Stimulated activated CD4-positive, alpha-beta T cell treated with anti-CD3 and anti-CD28 coated beads, Interleukin-1b, Interleukin-23, amount 100 ng/mL, for 24 hours (primary cell): ENCODE data around the gene POLR3C.
A peak's percentile ranks its signal among the peaks of the same experiment; 100 is the strongest.
"Not testable (repeated sequence)": the region's sequence is repeated elsewhere in the genome, so short reads cannot be mapped to it uniquely, and the experiment has no call there.

Experiments used
- DNase-seq, 4 experiments: peaks; one replicate each; pipeline ENCODE4 v3.0.0-alpha.2; 2020; ENCODE audit warnings: low read depth in 4 of 4, low spot score in 1 of 4

POLR3C gene

DNA sequence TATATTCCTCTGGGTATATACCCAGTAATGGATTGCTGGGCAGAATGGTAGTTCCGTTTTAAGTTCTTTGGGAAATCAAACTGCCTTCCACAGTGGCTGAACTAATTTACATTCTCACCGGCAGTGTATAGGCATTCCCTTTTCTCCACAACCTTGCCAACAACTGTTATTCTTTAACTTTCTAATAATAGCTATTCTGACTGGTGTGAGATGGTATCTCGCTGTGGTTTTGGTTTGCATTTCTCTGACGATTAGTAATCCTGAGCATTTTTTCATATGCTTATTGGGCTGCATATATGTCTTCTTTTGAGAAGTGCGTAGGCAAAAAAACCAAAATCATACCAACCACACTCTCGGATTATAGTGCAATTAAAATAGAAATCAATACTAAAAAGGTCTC lies 5.9 kb upstream of the POLR3C start:
- not testable (repeated sequence) for DNase-seq

DNA sequence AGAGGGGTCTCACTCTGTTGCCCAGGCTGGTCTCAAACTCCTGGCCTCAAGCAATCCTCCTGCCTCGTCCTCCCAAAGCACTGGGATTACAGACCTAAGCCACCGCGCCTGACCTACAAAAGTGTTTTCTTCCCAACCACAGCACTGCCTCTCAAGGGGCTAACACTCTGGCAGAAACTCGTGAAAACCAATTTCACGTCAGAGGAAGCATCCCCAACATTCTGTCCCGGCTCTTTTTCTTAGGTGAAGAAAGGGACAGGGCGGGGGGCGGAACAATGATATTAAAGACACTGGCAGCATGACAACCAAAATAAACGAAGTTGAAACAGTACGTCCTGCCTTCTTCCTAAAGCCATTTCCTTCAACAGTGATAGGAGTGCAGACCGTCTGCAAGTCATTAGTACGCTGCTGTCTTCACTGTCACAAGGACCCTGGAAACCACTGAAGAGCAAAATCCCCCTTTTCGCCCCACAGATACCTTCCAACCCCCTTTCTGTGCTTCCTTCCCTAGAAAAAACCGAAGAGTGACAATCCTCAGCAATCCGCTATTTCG lies 1.1 kb upstream of the POLR3C start:
- not testable (repeated sequence) for DNase-seq

DNA sequence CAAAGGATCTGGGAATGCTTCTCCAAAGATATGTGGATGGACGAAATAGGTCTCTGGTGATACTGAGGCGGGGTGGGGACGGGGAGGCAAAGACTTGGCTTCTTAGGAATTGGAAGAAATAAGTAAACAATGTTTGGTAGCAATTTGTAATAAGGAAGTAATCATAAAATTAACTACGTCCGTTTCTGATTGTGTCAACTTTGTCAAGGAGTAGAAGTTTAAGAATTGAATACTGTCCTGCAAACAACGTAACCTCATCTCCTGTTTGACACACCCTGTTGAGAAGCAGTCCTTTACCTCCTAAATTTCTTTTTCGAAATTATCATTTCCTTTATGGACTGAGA lies 471 bp downstream of the POLR3C start:
- DNase-seq, result no peak

DNA sequence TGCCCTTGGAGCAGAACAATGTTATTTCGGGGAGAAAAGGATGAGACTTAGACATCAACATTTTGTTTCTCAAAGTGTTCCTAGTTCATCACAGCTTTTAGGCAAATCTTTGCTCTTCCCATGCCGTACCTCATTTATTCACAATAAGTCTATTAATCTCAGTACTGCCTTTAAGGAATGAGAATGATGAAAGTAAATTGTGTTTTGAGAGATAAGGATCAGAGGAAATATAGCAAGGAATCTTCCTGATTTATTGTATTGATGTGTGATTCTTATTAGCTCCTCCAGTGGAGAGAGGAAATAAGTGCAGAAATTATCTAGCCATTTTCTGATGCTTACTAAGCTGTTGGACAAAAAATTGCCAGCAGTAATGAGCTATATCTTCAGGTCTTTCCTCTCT lies 2.0 kb downstream of the POLR3C start:
- DNase-seq, result no peak

- no peak for DNase-seq
Measured at GRCh38 chr1:145827966-145828365, 4.0 kb downstream of the POLR3C start.

- DNase-seq, result no peak
Measured at GRCh38 chr1:145828367-145829026, 4.5 kb downstream of the POLR3C start.

DNA sequence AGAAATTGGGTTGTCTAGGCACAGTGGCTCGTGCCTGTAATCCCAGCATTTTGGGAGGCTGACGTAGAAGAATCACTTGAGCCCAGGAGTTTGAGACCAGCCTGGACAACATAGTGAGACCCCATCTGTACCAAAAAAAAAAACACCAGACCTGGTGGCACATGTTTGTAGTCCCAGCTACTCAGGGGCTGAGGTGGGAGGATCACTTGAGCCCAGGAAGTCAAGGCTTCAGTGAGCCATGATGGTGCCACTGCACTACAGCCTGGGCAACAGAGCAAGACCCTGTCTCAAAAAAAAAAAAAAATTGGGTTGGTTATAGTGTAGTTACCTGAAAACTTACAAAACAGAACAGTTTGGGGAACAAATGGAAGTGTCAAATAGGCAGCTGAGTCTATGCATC lies 6.8 kb downstream of the POLR3C start:
- not testable (repeated sequence) for DNase-seq

- DNase-seq, result no peak
Measured at GRCh38 chr1:145837656-145838055, 13.7 kb downstream of the POLR3C start.

- DNase-seq, result no peak
Measured at GRCh38 chr1:145843031-145843430, 19.0 kb downstream of the POLR3C start.

GRCh38 chr1:145845144-145845513 lies 21.1 kb downstream of the POLR3C start:
- DNase-seq, result no peak

DNA sequence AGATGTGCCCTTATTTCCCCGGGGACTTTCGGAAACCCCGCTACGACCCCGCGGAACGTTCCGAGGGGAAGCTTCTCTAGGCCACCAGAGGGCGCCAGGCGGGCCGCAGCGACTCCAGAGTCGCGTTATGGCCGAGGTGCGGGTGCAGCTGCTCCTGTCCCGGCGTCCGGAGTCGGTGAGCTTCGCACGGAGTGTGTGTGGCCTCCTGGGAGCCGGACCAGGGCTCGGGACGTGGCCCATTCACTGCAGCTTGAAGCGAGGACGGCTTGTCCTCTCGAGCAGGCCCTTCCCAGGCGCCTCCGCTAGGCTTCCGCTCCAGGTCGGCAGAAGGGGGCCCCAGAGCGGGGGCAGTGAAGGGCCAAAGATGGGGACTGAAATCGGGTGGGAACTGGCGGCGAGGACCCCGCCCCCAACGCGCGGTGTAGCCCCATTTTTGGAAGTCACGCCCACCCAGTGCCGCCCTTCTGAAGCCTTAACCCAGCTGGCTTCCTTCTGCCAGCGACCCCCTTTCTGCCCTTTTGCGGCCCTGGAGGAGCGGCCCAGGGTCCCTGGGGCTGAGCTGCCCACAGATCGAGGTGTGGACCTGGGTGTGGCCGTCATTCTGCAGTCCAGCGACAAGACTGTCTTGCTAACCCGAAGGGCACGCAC lies 21.6 kb downstream of the POLR3C start, which contains the start of gene NUDT17:
Gene NUDT17, plus strand, starts transcription at position 117 of the 648 bp plus-strand sequence. Its CDS starts 11 bp downstream, at position 128.
- DNase-seq, result peak; percentile 60 to 73 (median 64)

GRCh38 chr1:145846201-145846612 lies 22.2 kb downstream of the POLR3C start:
- no peak for DNase-seq

DNA sequence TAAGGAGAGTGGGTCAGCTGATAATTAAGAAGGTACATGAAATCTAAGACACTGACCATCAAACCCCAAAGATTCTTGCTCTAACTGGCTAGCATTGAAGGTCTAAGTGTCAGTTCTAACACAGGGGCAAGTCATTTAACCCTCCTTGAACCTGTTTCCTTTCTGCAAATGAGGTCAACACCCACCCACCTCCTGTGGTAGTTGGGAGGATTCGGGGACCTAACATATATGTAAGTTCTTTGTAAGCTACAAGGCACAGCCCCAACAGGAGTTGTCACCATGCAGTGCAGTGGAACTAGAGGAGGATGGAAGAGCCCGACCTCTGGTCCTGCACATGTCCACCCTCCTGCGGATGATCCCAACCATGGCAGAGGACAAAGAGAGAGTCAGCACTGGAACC lies 23.8 kb downstream of the POLR3C start:
- DNase-seq, result no peak

DNA sequence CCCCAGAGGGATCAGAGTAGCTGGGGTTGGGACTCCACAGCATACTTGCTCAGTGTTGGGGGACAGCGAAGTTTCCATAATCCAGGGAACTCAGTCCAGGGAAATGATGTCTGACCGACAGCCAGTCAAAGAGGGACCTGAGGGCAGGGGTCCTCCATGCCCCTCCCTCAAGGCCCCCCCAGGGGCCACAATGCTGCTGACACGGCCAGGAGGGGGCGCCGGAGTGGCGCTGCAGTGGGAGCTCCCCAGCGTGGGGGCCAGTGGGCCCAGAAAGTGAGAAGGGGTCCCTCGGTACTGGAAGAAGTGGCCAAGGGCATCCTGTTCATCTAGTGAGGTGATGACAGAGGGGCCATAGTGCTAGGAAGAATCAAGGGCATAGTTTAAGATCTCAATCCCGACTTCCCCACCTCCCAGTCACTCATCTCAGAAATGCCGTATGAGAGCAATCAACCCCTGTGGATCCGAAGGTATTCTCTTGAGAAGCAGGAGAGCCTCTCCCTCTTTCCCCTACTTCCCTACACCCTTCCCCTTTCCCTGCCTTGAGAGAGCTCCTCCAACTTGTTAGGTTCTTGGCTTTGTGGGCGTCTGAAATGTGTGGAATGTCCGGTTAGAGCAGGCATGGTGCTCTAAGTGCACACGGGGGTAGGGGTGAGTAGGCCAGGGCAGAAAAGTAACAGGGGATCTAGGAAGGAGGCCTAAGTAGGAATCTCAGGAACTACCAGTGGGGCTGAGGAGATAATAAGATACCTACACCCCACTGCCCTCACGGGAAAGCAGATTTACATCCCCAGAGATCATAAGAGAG lies 25.6 kb downstream of the POLR3C start:
- DNase-seq, result no peak

DNA sequence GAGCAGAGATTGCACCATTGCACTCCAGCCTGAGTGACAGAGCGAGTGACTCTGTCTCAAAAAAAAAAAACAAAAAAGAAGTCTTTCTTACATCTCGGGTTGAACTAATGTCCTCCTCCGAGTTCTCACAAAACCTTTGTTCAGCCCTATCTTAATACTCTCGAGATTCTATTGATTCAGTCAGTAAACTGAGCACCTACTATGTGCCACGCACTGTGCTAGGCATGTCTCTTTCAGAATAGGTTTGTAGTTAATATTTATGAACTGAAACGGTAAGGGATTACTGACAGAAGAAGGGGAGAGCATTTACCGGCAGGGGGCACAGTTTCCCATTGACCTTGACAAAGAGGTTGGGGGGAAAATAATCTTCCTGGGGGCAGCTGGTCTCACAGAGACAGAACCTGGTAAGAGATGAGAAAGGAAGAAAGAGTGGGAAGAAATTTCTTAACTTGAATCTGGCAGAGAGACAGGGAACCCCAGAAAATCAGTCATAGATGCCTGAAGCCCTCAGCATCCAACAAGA lies 31.5 kb downstream of the POLR3C start:
- DNase-seq, result no peak

GRCh38 chr1:145857170-145857569 lies 33.2 kb downstream of the POLR3C start:
- no peak for DNase-seq

- peak in 2 of 4 experiments; percentile 36 to 44 for DNase-seq
Measured at GRCh38 chr1:145858238-145858900, 34.4 kb downstream of the POLR3C start.

DNA sequence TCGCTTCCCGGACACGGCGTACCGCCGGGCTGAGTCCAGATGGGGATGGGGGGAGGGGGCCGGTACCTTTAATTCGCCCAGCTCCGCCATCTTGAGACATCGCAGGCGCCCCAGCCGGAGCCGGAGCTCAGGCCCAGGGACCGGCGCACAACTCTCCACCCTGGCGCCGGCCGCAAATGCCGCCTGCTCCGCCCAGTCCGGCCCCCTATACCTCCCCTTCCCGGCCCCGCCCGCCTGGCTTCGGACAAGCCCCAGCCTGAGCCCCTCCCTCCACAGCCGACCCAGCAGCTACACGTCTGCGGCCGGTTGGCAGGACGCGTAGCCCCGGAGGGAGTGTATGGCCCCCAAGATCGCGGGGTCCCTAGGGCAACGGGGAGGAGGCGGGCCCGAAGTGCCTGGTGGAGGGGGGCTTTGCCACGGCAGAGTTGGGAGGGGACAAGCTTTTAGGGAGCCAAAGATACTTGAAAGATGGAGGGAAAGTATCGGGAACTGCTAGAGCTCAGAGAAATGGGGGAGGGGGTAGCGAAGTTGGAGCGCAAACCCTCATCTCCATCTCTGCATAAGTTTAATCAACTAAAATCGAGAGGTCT lies 35.0 kb downstream of the POLR3C start, which contains the start of gene PIAS3:
Gene PIAS3, minus strand, starts transcription at position 181 of the 590 bp plus-strand sequence. Its CDS starts 91 bp downstream, at position 90.
- peak in 3 of 4 experiments; percentile 64 to 87 (median 72) for DNase-seq

DNA sequence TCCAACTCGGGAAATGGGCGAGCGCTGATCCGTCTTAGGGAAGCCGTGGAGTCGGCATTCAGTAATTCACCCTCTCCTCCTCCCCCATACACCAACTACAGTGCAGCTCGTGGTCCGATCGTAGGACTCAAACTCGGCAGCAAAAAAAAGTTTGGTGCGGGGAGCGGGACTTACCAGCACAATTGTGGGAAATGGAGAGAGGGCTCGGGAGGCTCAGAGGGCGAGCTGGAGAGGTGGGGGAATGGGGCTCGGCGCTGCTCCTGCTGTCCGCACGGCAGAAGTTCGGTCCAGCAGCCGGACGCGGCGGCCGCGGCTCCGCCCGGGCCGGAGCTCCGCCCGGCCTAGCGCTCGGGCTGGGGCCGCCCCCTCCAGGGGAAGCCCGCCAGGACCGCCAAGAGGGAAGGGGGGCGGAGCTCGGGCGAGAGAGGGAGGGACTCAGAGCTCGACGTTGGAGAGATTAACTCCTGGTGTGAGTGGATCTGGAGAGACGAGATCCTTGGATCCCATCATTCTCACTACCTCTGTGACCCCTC lies 35.6 kb downstream of the POLR3C start:
- DNase-seq, result peak in 3 of 4 experiments; percentile 55 to 70 (median 62)
